IPS-NIHi11 (cell line): Measurements from ENCODE around the gene PRR15L.
"Not testable (repeated sequence)": the region's sequence is repeated elsewhere in the genome, so short reads cannot be mapped to it uniquely, and the experiment has no call there.

Experiments
- DNase-seq: peaks from one replicate; pipeline ENCODE4 v3.0.0; 2012; ENCODE audit warnings: mixed read lengths, low spot score

The PRR15L gene

DNA sequence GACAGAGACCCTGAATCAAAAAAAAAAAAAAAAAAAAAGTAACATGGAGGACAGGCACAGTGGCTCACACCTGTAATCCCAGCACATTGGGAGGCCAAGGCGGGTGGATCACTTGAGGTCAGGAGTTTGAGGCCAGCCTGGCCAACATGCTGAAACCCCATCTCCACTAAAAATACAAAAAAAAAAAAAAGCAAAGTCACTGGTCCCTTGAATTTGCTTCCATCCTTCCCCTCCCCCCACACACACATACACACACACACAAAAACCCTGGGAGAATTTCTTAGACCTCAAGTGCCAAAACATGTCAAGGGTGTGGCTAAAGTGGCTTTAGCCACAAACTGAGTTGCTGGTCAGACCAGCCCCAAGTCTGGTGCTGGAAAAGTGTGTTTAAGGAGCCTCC lies 30.8 kb upstream of the PRR15L start:
- not testable (repeated sequence) for DNase-seq

DNA sequence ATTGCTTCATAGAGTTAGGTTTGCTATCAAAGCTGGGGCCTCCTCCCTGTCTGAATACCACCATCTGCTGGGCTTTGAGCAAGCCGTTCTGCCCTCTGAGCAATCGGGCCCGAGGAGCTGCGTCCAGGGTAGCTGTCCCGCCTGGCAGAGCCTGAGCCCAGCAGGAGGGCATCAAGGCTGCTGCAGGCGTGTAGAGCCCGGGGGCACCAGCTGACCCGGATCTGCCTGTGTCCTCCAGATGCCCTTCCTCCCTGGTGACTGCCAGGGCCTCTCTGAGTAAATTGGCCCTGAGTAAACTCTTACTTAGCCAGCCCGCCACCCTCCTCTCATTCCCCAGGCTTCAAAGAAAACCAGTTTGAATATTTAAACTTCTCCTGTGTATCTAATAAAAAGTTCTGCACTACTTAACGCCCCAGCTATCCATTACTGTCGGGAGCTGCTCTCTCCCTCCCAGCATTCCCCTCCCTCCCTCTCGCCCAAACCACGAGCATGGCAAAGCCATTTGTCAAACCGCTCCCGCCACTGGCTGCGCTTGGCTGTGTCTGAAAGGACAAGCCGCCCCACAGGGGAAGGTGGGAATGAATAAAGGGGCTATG lies 29.7 kb upstream of the PRR15L start:
- peak; percentile 37 for DNase-seq

DNA sequence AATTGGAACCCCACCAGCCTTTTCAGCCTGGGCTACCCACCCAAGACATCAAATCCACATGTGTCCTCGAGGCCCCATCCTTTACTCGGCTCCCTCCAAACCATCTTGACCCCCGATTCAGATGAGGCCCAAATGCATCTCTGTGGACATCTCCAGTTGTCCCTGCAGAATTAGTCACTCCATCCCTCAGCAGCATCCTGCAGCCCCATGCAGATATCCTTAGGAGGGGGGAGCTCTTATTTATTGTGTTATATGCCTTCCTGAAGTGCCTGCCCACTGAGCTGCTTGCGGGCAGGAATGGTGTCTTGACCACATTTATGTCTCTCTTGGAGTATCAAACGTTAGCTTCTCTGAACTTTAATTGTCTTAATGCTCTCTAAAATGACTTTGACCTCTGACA lies 28.8 kb upstream of the PRR15L start:
- no peak for DNase-seq

DNA sequence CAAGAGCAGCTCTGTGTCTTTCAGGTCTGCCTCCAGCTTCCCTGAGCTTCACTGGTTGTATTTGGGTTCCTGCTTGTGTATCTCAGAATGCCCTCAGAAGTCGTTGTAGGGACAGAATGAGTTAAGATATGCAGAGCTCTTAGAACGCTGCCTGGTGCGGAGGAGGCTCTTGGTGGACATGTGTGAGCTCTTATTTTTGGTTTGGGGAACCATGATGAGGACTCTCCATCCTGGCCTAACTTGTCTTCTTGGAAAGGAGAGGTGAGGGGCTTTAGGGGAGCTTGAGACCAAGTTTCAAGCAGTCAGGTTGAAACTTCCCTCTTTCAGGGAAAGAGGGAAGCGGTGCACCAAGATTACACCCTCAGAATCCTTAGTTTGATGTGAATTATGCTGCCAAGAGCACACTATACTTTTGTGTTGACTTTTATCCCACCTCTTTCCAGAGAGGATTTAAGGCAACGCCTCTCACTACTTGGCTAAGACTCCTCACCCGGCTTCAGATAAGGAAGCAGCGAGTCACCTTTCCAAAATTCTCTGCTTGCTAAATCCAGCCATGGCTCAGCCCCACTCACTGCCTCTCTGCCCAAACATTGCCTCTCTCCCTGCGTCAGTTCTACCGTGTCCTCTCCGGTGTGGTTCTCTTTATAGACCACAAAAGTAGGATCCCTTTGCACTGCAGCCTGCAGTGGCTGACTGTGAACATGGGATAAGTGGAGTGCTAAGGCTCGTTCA lies 26.0 kb upstream of the PRR15L start:
- DNase-seq, result no peak

DNA sequence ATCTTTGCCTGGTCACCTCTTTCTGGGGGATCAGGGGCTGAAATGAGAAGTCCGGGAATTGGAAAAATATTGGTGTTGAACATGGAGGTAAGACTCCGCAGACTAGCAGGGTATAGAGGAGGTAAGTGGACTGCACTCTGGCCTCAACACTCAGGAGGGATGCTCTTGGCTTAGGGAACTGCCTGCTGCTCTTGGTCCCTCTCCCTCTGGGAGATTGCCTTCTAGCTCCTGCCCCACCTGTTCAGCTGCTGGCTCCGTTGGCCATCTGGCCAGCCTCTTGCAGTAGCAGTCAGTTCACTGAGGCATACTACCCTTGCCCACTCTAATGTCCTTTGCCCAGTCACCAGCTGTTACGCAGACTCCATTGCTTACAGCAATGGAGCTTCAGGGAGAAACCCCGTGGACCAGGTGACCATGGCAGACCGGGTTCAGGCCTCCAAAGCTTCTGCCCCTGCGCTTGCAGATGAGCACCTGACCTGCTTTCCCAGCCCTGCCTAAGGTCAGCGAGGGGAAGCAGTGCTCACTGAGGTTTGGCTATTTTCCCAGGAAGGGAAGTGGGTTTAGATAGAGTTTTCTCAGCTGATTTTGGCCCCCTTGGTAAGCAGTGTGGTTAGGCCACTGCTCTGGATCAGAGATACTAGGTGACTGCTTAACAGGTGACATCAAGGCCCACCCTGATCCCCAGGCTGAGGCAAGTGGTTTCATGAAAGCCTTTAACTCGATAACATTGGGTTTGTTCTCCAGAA lies 25.1 kb upstream of the PRR15L start:
- no peak for DNase-seq

DNA sequence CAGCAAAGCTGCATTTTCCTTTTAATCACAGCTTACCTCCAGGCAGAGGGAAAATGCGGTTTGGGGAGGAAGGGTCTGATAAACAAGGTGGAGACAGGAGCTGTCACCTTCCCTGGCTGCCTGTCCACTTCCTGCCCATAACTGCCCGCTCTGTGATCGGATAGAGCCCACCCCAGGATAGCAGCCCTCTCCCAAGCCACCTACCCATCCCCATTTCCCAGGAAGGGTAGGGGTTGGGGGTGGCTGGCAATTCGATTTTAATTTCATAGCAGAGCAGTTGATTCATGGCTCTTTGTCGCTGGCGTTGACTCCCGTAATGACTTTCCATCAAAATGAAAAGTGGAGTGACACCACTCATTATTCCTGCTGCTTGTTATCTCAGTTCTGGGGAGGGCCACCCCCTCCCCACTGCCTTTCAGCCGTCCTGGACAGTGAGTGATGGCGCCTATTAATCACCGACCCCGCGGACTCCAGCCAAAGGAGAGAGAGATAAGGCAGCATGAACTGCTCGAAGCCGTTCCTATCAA lies 24.5 kb upstream of the PRR15L start:
- no peak for DNase-seq

DNA sequence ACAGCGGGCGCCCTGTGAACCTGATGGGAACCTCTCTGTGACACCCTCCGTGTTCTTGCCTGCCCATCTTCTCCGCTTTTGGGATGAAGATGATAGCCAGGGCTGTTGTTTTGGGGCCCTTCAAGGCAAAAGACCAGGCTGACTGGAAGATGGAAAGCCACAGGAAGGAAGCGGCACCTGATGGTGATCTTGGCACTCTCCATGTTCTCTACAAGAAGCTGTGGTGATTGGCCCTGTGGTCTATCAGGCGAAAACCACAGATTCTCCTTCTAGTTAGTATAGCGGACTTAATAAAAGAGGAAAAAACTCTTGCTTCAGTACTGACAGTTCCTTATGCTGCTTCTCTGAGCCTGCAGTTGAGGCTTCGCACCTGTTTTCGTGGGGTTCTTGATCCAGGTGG lies 23.8 kb upstream of the PRR15L start:
- no peak for DNase-seq

DNA sequence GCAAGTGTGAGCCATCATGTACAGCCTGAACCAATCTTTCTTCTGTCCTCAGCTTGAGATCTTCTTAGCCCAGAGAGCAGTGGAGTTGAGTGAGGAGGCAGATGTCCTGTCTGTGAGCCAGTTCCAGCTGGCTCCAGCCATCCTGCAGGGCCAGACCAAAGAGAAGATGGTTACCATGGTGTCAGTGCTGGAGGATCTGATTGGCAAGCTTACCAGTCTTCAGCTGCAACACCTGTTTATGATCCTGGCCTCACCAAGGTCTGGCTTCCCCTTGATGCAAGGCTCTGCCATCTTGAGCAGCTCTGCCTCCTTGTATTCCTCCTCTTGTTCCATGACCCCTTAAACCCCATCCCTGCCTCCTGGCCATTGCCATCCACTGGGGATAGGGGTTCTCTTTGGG lies 22.9 kb upstream of the PRR15L start:
- no peak for DNase-seq

DNA sequence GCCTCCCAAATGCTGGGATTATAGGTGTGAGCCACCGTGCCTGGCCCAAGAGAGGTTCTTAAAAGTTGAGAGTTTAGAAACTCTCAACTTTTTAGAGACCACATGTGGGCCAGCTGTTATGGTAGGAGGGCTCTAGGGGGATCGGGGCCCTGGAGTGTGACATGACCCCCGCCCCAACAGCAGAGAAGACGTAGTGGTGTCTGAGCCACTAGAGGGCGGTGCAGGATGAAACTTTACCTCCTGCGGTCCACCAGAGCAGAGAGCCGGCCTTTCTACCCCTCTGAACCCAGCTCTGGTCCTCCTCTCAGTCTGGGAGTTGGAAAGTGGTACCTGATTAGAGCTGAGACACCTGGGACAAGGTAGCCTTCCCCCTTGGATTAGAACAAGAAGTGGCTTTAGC lies 20.6 kb upstream of the PRR15L start:
- peak; percentile 93 for DNase-seq

DNA sequence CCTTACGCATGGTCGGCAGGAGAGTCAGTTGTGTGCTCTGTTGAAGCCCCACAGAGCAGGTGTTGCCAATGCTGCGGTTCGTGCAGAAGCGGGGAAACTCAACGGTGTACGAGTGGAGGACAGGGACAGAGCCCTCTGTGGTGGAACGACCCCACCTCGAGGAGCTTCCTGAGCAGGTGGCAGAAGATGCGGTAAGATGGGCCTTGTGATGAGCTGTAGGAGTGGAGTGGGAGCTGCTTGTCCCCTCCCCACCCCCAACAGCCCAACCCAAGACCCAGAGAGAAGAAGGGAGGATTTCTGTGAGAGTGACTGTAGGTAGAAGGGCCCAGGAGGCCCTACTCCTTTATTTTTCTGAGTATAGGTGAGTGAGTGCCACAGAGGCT lies 18.1 kb upstream of the PRR15L start:
- no peak for DNase-seq

DNA sequence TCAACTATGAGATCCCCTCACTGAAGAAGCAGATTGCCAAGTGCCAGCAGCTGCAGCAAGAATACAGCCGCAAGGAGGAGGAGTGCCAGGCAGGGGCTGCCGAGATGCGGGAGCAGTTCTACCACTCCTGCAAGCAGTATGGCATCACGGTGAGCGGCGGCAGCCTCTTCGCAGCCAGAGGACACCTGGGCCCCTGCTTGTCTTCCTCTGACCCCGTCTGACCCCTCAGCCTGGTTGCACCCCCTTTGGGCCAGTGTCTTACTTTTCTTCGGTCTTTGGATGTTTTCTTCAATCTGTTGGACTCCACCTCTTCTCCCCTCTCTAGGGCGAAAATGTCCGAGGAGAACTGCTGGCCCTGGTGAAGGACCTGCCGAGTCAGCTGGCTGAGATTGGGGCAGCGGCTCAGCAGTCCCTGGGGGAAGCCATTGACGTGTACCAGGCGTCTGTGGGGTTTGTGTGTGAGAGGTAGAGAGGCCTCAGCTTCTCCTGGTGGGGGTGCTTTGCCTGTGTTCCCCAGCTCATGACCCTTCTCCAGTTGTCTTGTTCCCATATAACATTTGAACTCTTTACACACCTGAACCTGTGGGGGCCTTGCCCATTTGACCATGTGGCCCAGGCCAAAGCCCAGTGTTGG lies 17.6 kb upstream of the PRR15L start:
- no peak for DNase-seq

DNA sequence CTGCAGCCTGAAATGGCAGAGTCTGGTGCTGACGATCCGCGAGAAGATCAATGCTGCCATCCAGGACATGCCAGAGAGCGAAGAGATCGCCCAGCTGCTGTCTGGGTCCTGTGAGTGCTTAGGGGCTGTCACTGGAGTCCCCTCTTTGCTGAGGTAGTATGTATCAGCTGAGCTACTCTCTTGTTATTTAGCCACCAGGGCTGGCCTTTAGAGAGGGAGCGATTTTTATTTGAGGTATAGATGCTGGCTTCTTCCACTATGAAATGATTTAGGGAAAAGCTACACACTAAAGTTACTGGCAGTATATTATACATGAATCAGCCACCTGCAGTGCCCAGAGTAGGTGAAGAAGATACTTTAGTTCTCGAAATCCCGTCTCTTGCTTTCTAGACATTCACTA lies 15.9 kb upstream of the PRR15L start:
- DNase-seq, result no peak

DNA sequence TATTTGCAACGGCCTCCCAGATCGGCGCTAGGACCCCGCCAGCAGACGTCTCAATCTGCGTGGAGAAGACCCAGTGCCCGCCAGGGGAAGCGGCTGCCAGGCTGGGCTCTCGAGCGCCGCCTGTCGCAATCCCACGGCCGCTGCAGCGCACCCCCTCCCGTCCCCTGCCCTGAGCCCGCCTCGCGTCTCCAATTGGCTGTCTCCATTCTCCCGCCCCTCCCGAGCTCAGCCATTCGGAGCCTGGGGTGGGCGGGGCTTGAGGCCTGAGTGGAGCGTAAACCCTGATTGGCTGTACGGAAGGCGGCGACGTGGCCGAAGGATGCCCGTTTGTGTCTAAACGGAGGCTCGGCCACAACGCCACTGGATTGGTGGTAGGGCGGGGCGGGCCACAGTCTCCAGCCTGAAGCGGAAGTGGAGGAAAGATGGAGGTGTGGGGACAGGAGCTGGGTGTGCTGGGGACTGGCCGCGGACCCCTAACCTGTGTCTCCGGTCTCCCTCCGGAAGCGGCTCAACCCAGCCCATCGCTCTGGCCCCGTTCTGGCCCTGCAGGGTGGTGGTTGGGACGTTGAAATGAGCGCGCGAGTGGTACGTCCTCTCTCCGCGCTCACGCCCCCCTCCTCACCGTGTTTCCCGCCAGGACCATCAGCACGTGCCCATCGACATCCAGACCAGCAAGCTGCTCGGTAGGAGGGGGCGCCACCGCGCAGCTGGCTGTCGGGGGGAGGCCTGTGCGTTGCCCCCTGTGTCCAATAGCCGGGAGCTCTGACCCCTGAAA lies 13.2 kb upstream of the PRR15L start, which contains the start of gene CDK5RAP3:
Gene CDK5RAP3, plus strand, starts transcription at position 389 of the 775 bp plus-strand sequence. Its CDS starts 34 bp downstream, at position 423.
- DNase-seq, result peak; percentile 98

DNA sequence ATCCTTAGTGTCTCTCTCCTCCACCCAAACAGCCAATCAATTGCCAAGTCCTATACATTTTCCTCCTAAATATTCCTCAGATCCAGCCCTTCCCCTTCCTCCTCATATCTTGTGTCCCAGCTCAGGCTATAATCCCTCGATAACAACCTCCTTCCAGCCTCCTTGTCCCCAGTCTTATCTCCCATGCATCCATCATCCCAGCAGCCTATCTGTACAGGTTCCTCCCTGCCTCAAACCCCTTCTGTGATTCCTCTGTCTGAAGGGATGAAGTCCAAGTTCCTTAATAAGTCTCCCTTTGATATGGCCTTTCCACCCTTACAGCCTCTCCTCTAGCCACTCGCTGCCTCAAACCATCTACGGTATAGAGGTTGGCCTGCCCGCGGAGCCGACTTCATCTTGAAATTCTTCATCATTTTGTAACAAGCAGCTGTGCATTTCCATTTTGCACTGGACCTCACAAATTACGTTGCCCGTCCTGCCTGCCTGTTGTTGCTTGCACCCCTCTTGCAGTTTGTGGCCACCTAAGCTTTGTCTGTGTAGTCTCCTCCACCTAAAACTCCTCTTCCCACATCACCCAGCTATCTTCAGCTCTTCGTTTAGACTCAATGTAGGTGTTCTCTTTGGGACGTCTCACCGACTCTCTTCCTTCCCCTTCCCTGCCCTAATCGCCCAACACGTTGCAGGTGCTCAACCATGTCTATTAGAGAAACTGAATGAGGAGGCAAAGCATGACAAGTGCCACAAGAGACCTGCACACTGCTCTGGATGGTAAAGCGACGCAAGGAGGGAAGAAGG lies 12.4 kb upstream of the PRR15L start:
- DNase-seq, result no peak

DNA sequence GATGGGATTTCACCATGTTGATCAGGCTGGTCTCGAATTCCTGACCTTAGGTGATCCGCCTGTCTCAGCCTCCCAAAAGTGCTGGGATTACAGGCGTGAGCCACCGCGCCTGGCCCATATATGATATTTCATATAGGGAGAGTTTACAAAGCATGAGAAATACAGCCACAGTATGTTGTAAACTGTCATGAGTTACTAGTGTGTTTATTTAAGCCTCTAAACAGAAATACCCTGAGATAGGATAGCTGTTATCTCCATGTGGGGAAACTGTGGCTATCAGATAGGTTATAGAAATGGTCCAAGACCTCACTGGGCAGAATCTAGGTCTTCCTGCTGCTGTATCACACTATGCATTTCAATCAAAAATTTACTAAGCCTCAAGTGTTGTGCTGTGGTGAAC lies 11.2 kb upstream of the PRR15L start:
- no peak for DNase-seq

DNA sequence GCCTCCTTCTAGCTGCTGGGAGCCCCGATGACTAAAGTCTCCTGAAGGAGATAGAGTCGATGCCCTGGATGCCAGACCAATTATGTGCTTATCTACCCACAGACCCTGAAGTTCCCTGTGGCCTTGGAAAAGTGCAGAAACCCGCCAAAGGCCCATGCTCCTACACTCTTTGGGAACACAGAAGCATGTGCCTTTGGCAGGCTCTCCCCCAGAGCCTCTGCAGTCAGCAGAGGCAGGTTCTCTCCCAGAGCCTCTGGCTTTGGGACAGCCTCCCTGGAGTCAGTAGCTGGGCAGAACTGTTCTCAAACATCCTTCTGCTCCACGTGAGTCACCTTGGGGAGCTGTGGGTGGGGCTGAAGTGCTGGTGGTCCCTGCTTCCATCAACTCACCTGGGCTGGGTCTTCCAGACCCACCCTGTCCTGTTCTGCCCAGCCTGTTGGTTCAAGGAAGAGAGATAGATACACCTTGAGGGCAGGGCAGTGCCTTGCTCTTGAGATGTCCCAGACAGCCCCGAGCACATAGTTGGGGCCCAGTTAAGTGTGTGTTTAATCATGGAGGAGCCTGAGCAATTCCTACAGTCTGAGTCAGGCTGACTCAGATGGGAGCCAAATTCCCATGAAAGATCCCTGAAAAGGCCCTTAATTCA lies 10.0 kb upstream of the PRR15L start:
- no peak for DNase-seq

DNA sequence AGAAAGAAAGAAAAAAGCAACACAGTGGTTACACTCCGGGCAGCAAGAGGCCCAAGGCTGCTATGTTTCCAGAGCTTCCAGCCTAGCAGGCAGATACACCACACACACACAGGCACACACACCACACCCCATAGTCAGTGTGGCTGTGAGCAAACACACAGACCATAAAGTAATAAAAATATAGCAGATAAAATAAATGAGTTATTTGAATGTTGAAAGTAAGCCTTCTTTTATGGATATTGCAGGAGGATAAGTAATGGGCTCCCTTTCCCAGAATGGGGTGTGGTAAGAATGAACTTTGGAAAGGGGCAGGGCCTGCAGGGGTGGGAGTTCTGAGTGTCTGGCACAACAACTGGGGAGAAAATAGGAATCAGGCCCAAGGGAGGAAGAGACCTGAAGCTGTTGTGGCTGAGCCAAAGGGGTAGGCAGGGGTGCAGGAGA lies 8.4 kb upstream of the PRR15L start:
- DNase-seq, result no peak

DNA sequence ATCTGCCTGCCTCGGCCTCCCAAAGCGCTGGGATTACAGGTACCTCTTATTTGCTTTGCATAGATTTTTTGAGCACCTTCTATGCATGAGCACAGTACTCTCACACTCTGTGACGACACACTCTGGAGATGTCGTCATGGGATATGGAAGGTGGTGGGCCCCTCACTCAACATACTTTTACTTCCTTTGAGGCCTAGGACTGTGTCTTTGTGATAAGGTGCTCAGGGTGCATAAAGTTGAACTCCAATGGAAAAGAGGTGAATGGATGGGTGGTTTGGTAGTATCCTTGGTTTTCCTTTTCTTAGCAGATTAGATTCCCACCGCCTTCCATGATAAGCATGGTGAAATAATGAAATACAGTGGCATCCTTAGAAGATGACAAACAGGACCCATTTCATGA lies 7.2 kb upstream of the PRR15L start:
- no peak for DNase-seq

DNA sequence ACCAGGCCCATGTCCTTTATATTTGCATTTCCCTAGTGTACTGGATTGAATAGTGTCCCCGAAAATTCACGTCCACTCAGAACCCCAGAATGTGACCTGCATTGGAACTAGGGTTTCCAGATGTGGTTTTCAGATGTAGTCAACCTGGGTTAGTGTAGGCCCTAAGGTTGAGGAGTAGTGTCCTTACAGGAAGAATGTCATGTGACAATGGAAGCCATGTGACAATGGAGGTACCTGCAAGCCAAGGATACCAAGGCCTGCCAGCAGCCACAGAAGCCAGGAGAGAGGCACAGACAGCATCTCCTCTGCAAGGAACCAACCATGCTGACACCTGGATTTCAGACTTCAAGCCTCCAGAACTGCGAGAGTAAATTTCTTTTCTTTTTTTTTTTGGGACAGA lies 5.2 kb upstream of the PRR15L start:
- DNase-seq, result no peak

DNA sequence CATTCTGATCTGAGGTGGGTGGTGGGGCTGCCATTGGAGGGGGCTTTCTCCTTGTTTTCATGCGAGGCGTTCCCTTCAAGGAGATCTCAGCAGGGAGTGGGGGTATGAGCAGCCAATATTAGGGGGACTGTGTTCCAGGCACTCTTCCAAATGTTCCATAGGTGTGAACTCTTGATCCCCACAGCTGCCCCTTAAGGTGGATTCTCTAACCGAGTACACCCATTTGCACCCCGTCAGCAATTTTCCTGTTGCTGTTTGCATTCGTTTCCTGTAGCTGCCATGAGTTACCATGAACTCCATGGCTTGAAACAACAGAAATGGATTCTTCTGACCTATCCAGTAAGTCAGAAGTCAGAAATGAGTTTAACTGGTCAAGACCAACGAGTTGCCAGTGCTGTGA lies 3.7 kb upstream of the PRR15L start:
- DNase-seq, result no peak
